Posterior vena cava (tissue), 2 donors: ENCODE measurements around the gene CEP70. TPM values are rescaled to one million over a fixed set of nuclear protein-coding genes. Genes with fewer than 3 reads are reported as not detected.
A peak's percentile ranks its signal among the peaks of the same experiment; 100 is the strongest.
"Not testable (repeated sequence)": the region's sequence is repeated elsewhere in the genome, so short reads cannot be mapped to it uniquely, and the experiment has no call there.

ENCODE experiments used
- DNase-seq: peaks from one replicate; pipeline ENCODE4 v3.0.0-alpha.2; 2020; ENCODE audit warnings: low spot score
- intact Hi-C, 2 donors: fragments of 100-400 bp; cut with DNase I; formaldehyde crosslinking; loops; one replicate each; pipeline versions ENCODE4 v1.14.1 to v1.14.2; 2022 to 2023
- total RNA-seq, 2 donors: library from RNA; stranded (reverse); fragmentation: NEBNext Ultra II Directional; extraction: Animal tissue kit (Norgen Biotek cat#: 25700); gene quantifications; one replicate each; pipeline ENCODE4 v1.2.1, GENCODE V29; 2021
- donor health status: DM: yes; HTN: yes; CAD: no.
- donor health status: DM: yes; HTN: yes; CAD: no.

The CEP70 gene
- total RNA-seq, 2 donors from 2014 or later = 37.0 to 52.8 TPM

- intact Hi-C loops = no loop called here
Observed at GRCh38 chr3:138547342-138547975, 46.6 kb downstream of the CEP70 start.

GRCh38 chr3:138544546-138544945, 49.5 kb downstream of the CEP70 start:
- DNase-seq = no peak
- intact Hi-C loops = no loop called here

More at GRCh38 chr3:138547342-138547975, 46.6 kb downstream of the CEP70 start:
- DNase-seq = no peak

- DNase-seq = no peak
- intact Hi-C loops = no loop called here
Observed at GRCh38 chr3:138542977-138543376, 51.1 kb downstream of the CEP70 start.

DNA sequence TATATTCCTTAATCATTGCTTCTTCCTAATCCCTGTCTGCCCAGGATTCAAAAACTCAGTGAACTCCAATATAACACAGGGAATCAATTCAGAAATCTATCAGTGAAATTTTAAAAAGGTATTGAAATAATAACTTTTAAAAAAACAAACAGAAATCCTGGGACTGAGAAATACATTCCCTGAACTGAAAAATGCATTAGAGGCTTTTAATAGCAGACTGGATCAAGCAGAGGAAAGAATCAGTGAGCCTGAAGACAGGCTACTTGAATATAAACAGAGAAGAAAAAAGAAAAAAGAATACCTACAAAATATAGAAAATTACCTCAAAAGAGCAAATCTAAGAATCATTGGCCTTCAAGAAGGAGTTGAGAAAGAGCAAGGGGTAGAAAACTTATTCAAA, 54.7 kb downstream of the CEP70 start:
- no peak for DNase-seq
- intact Hi-C loops = no loop called here

- DNase-seq, intact Hi-C loops: not testable (repeated sequence)
Observed at GRCh38 chr3:138521445-138521844, 72.6 kb downstream of the CEP70 start.

DNA sequence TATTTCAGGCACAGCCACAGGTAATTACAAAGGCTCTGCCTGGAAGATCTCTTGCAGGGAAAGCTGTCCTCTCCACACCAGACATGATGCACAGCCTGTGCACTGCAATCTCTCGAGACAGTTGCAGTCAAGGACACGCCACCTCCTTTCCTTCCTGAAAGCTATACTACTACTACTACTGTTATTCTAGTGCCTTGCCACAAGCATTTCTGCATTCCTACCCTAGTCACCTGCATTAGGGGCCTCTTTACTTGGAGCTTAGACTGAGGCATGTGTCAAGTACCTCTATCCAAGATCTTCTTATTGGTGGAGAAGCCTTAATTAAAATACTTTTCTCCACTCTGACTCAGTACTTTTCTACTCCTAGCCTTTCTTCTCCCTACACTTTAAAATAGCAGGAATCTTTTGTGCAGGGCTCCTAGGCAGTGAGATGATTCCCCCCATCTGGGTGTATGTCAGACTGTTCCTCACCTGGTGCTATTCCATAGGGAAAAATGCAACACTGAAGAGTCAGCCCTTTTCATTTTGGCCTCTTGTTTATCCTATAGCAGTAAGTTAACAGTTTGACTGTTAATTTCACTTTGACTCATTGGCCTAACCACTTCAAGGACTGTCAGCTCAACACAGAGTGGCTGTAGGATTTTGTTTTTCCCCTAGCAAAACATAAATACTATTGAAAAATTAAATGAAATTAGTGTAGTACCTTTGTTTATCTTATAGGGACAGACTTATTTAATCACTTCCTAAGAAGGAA, 80.8 kb downstream of the CEP70 start:
- DNase-seq = no peak
- intact Hi-C loops = no loop called here

GRCh38 chr3:138511945-138512344, 82.1 kb downstream of the CEP70 start:
- DNase-seq = no peak
- intact Hi-C loops = no loop called here

DNA sequence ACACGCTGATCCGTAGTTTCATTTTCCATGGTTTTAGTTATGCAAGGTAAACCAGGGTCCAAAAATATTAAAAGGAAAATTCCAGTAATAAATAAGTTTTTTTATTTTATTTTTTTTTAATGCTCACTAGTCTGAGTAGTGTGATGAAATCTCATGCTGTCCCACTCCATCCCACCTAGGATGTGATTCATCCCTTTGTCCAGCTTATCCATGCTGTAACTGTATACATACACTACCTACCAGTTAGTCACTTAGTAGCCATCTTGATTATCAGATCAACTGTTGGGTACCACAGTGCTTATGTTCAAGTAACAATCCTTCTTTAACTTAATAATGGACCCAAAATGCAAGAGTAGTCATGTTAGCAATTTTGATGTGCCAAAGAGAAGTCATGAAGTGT, 84.5 kb downstream of the CEP70 start:
- DNase-seq = no peak
- intact Hi-C loops = no loop called here

DNA sequence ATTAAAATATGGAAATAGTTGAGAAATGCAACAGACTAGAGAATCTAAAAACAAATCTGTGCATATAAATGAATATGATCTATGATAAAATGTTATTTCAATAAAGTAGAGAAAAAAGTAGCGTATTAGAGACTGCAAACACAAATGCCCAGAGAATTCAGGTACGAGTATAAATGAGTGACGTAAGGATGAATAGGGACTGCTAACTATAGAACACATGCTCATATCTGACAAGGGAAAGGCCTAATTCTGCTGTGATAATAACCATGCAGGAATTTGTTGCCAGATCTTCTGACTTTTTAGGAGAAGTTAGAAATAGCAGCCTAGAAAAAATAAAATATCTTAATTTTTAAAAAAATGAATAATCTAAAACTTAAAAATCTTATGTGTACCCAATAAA, 86.5 kb downstream of the CEP70 start:
- DNase-seq = no peak
- intact Hi-C loops = no loop called here

DNA sequence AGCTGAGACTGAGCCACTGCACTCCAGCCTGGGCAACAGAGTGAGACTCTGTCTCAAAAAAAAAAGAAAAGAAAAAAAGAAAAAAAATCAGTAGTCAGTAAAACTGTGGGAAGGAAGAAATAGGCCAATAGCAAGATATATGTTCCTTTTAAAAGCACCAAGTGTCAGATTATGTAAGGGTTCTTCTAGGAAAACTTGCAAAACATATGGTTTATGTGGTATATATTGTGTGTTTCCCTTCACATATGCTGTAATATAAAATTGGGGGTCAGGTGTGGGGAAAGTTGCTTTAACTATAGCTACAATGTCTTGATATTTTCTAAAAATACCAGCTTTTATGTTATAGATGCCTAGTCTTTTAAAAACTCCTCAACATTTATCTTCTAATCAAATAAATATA, 95.1 kb downstream of the CEP70 start:
- intact Hi-C loops = no loop called here
- DNase-seq = no peak

- DNase-seq = no peak
- intact Hi-C loops = no loop called here
Observed at GRCh38 chr3:138497851-138498250, 96.2 kb downstream of the CEP70 start.

DNA sequence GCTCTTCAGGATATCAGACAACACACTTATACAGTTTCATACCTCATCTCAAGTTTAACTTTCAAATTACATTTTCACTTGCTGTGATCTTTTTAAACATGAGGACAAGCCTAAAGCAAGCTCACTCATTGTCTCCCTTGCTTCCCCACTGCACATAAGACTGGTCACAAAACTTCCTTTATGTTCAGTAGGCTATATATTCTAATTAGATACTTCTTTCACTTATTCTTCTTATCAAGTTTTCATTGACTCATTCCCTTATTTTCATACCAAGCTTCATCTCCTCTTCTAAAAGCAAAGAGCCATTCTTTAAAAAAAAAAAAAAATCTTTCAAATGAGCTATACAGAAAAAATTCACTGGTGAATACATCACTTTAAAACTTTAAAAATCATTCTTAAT, 97.0 kb downstream of the CEP70 start:
- intact Hi-C loops = no loop called here
- DNase-seq = no peak

DNA sequence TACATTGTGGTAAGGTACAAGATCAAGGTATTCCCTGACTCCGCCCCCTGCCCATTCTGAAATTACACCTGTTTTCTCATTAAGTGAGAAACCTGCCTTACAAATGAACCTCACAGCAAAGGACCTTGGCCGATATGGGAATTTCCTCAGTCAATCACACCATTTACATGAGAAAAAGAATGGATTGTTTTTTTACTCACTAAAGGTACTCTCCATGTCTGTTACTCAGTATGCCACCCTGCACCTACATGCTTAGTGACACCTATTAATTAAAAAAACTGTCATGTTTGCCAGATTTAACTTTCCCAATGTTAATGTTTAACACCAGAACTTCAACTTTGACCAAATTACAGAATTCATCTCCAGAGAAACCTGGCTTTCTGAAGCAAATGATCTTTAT, 97.6 kb downstream of the CEP70 start:
- DNase-seq = no peak
- intact Hi-C loops = no loop called here

DNA sequence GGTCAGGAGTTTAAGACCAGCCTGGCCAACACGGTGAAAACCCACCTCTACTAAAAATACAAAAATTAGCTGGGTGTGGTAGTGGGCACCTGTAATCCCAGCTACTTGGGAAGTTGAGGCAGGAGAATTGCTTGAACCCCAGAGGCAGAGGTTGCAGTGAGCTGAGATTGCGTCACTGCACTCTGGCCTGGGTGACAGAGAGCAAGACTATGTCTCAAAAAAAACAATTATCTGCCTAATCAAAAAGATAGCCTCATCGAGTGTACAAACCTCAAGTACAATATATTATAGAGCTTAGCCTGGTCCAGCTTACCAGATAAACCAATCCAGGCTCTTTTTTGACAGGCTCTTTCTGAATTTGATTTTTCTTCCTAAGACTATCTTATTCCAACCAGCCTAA, 98.4 kb downstream of the CEP70 start:
- intact Hi-C loops, DNase-seq: not testable (repeated sequence)

GRCh38 chr3:138494607-138494929, 99.5 kb downstream of the CEP70 start:
- intact Hi-C loops = no loop called here
- DNase-seq = no peak

- DNase-seq = no peak
- intact Hi-C loops = no loop called here
Observed at GRCh38 chr3:138493804-138494606, 100.1 kb downstream of the CEP70 start.

DNA sequence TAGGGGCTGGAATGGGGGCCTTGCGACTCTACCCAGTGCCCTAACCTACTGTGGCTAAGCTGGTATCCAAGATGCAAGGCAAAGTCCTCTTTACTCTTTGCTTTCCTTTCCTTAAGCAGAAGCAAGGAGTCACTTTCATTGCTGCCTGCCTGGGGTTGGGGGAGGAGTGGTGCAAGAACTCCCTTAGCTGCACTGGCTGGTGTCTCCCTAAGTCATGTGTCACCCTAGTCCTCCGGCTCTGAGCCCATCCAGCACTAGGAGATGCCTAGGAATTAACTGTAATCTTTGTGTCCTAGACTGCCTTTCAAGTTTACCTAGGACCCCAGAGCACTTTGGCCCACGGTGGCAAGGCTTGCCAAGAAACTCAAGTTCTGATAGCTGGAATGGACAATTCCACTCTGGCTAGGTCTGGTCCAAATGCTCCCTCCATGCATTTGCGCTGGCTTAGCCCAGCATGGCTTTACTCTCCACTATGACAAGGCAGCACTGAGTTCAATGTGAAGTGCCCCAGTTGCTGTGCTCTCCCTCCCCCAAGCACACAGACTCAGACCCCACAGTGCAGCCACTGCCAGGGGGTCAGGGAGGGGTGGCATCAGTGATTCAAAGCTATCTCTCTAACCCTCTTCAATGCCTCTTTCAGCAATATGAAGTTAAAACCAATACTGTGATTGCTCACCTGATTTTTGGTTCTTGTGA, 100.9 kb downstream of the CEP70 start:
- peak; percentile 63 for DNase-seq
- intact Hi-C loops = no loop called here

GRCh38 chr3:138491971-138492370, 102.1 kb downstream of the CEP70 start:
- DNase-seq = no peak
- intact Hi-C loops = no loop called here

- DNase-seq, intact Hi-C loops: not testable (repeated sequence)
Observed at GRCh38 chr3:138486580-138486979, 107.5 kb downstream of the CEP70 start.

- intact Hi-C loops = not testable (repeated sequence)
- peak; percentile 57 for DNase-seq
Observed at GRCh38 chr3:138484672-138485071, 109.4 kb downstream of the CEP70 start.
